Neural progenitor cell (in vitro differentiated cells): ENCODE results near the gene CLDN18. TPM values are rescaled to one million over a fixed set of nuclear protein-coding genes. Genes with fewer than 3 reads are reported as not detected.

Experiments used
- DNase-seq: peaks from one replicate; pipeline ENCODE4 v3.0.0-alpha.2; 2016; ENCODE audit warnings: low spot score
- H2AFZ ChIP-seq: fragments of 200-600 bp; sonication (generic); replicated peaks from 2 replicates; pipeline ENCODE4 v1.6.1; 2016; ENCODE audit warnings: antibody characterized with exemption
- H3F3A ChIP-seq: fragments of 200-600 bp; sonication (generic); 2 replicates; pipeline ENCODE4 v1.6.1; 2016; ENCODE audit warnings: antibody characterized with exemption, low read depth
- H3K27ac ChIP-seq: fragments of 200-600 bp; sonication (generic); 2 replicates; pipeline ENCODE4 v1.5.1; 2016; ENCODE audit warnings: mild to moderate bottlenecking
- H3K27me3 ChIP-seq: fragments of 200-600 bp; sonication (generic); 2 replicates; pipeline ENCODE4 v1.6.1; 2016; ENCODE audit warnings: mild to moderate bottlenecking, moderate library complexity
- H3K36me3 ChIP-seq: fragments of 200-600 bp; sonication (generic); 2 replicates; pipeline ENCODE4 v1.5.1; 2016
- H3K4me1 ChIP-seq: fragments of 200-600 bp; sonication (generic); 2 replicates; pipeline ENCODE4 v1.6.1; 2016; ENCODE audit warnings: mixed run types
- H3K4me2 ChIP-seq: fragments of 200-600 bp; sonication (generic); 2 replicates; pipeline ENCODE4 v1.6.1; 2016
- H3K4me3 ChIP-seq: fragments of 200-600 bp; sonication (generic); 2 replicates; pipeline ENCODE4 v1.5.1; 2016
- H3K79me2 ChIP-seq: fragments of 200-600 bp; sonication (generic); 2 replicates; pipeline ENCODE4 v1.6.1; 2016; ENCODE audit warnings: low read depth
- H3K9ac ChIP-seq: fragments of 200-600 bp; sonication (generic); 2 replicates; pipeline ENCODE4 v1.6.1; 2016
- H3K9me3 ChIP-seq: fragments of 200-600 bp; sonication (generic); 2 replicates; pipeline ENCODE4 v1.5.1; 2016; ENCODE audit warnings: low read depth
- H4K20me1 ChIP-seq: fragments of 200-600 bp; sonication (generic); 2 replicates; pipeline ENCODE4 v1.6.1; 2016; ENCODE audit warnings: low read depth
- H3K27ac Mint-ChIP-seq: 3 replicates; pipeline ENCODE4 v1.8.0; 2021; ENCODE audit warnings: mixed read lengths
- H3K27me3 Mint-ChIP-seq: 2 replicates; pipeline ENCODE4 v1.8.0; 2022; ENCODE audit warnings: low read depth, mild to moderate bottlenecking, inconsistent platforms, moderate library complexity, mixed read lengths; ENCODE audit not compliant: insufficient read depth
- H3K36me3 Mint-ChIP-seq: 3 replicates; pipeline ENCODE4 v1.8.0; 2021; ENCODE audit warnings: mixed read lengths
- H3K4me1 Mint-ChIP-seq: 3 replicates; pipeline ENCODE4 v1.8.0; 2021; ENCODE audit warnings: mixed read lengths
- H3K4me3 Mint-ChIP-seq: 3 replicates; pipeline ENCODE4 v1.8.0; 2021; ENCODE audit warnings: mild to moderate bottlenecking, moderate library complexity, mixed read lengths
- H3K9me3 Mint-ChIP-seq: 3 replicates; pipeline ENCODE4 v1.8.0; 2020; ENCODE audit warnings: mixed read lengths
- CTCF ChIP-seq: fragments of 200-600 bp; sonication (generic); IDR thresholded peaks from 2 replicates; pipeline ENCODE4 v1.5.1; 2017; ENCODE audit warnings: antibody characterized with exemption, mild to moderate bottlenecking
- EZH2 ChIP-seq: fragments of 200-600 bp; sonication (generic); IDR thresholded peaks from 2 replicates; pipeline ENCODE4 v1.6.1; 2017; ENCODE audit warnings: antibody characterized with exemption, mild to moderate bottlenecking, moderate library complexity
- EZH2phosphoT487 ChIP-seq: fragments of 200-600 bp; sonication (generic); IDR thresholded peaks from 2 replicates; pipeline ENCODE4 v1.6.1; 2017; ENCODE audit warnings: antibody characterized with exemption
- total RNA-seq: library from RNA; depleted of rRNA; stranded (reverse); fragments of >200 nt; gene quantifications from 2 replicates; pipeline ENCODE4 v1.2.3, GENCODE V29; 2015; ENCODE audit warnings: low replicate concordance

Gene CLDN18
- total RNA-seq, 1 donor from 2014 or later, result not detected

- peaks cover 15% of the 10 kb centered on the region for H4K20me1 ChIP-seq
- H3K36me3 ChIP-seq, result no peaks in the 10 kb centered on the region
- no peak overlapping the region for H3K4me2 ChIP-seq
- H3K9me3 ChIP-seq, result no peaks in the 10 kb centered on the region
- H3F3A ChIP-seq, result peaks cover 16% of the 10 kb centered on the region
- no peak overlapping the region for H3K27ac Mint-ChIP-seq
- H3K4me3 Mint-ChIP-seq, result no peak overlapping the region
- H2AFZ ChIP-seq, result no peak overlapping the region
- H3K4me1 Mint-ChIP-seq, result peaks cover 23% of the 10 kb centered on the region
- H3K4me1 ChIP-seq, result peaks cover 20% of the 10 kb centered on the region
- no peaks in the 10 kb centered on the region for H3K79me2 ChIP-seq
- peaks cover 7% of the 10 kb centered on the region for H3K36me3 Mint-ChIP-seq
- H3K27ac ChIP-seq, result no peak overlapping the region
- TF ChIP-seq EZH2, result no peak
- no peak overlapping the region for H3K4me3 ChIP-seq
- H3K27me3 Mint-ChIP-seq, result peaks cover 5% of the 10 kb centered on the region
- no peaks in the 10 kb centered on the region for H3K9me3 Mint-ChIP-seq
- no peaks in the 10 kb centered on the region for H3K27me3 ChIP-seq
- H3K9ac ChIP-seq, result no peak overlapping the region
- no peak for DNase-seq
These were observed 33.5 kb downstream of the CLDN18 start for GRCh38 chr3:138043266-138044029.

- Histone ChIP-seq H3K27ac (no peak overlapping the region), H3F3A (peaks cover 17% of the 10 kb centered on the region), H3K79me2 (no peaks in the 10 kb centered on the region), H3K27me3 (no peaks in the 10 kb centered on the region), H3K36me3 (no peaks in the 10 kb centered on the region), H4K20me1 (peaks cover 15% of the 10 kb centered on the region), H3K4me2 (no peak overlapping the region), H3K4me3 (no peak overlapping the region), H2AFZ (no peak overlapping the region), H3K9me3 (no peaks in the 10 kb centered on the region), H3K9ac (no peak overlapping the region), H3K4me1 (peaks cover 20% of the 10 kb centered on the region)
- no peak for DNase-seq
- peaks cover 6% of the 10 kb centered on the region for H3K36me3 Mint-ChIP-seq
- H3K4me1 Mint-ChIP-seq, result peaks cover 13% of the 10 kb centered on the region
- H3K4me3 Mint-ChIP-seq, result no peak overlapping the region
- H3K9me3 Mint-ChIP-seq, result no peaks in the 10 kb centered on the region
- H3K27ac Mint-ChIP-seq, result no peak overlapping the region
- H3K27me3 Mint-ChIP-seq, result peaks cover 2% of the 10 kb centered on the region
- no peak for TF ChIP-seq CTCF
- no peak for TF ChIP-seq EZH2phosphoT487
- no peak for TF ChIP-seq EZH2
These were observed 36.1 kb downstream of the CLDN18 start for GRCh38 chr3:138046085-138046484.

GRCh38 chr3:138046955-138047354 lies 37.0 kb downstream of the CLDN18 start:
- Histone ChIP-seq H3F3A (peaks cover 17% of the 10 kb centered on the region), H3K9ac (no peak overlapping the region), H3K4me1 (peaks cover 20% of the 10 kb centered on the region), H3K4me2 (peak overlapping the region; percentile 43), H4K20me1 (peaks cover 15% of the 10 kb centered on the region), H3K27me3 (no peaks in the 10 kb centered on the region), H3K9me3 (no peaks in the 10 kb centered on the region), H3K36me3 (no peaks in the 10 kb centered on the region), H2AFZ (no peak overlapping the region), H3K79me2 (no peaks in the 10 kb centered on the region), H3K4me3 (no peak overlapping the region), H3K27ac (no peak overlapping the region)
- Mint-ChIP-seq H3K36me3 (peaks cover 6% of the 10 kb centered on the region), H3K9me3 (no peaks in the 10 kb centered on the region), H3K27me3 (peaks cover 2% of the 10 kb centered on the region), H3K4me3 (no peak overlapping the region), H3K4me1 (peaks cover 13% of the 10 kb centered on the region), H3K27ac (no peak overlapping the region)
- no peak for TF ChIP-seq EZH2
- no peak for TF ChIP-seq CTCF
- TF ChIP-seq EZH2phosphoT487, result no peak
- DNase-seq, result no peak

- Histone ChIP-seq H3K79me2 (no peaks in the 10 kb centered on the region), H3K27me3 (no peaks in the 10 kb centered on the region), H3K4me2 (peak overlapping the region; percentile 43), H3K9me3 (no peaks in the 10 kb centered on the region), H3F3A (peaks cover 17% of the 10 kb centered on the region), H4K20me1 (peaks cover 15% of the 10 kb centered on the region), H3K4me1 (peaks cover 20% of the 10 kb centered on the region), H2AFZ (no peak overlapping the region), H3K27ac (no peak overlapping the region), H3K4me3 (no peak overlapping the region), H3K36me3 (no peaks in the 10 kb centered on the region), H3K9ac (no peak overlapping the region)
- peaks cover 6% of the 10 kb centered on the region for H3K36me3 Mint-ChIP-seq
- no peak overlapping the region for H3K4me3 Mint-ChIP-seq
- peaks cover 13% of the 10 kb centered on the region for H3K4me1 Mint-ChIP-seq
- no peak overlapping the region for H3K27ac Mint-ChIP-seq
- H3K27me3 Mint-ChIP-seq, result peaks cover 2% of the 10 kb centered on the region
- DNase-seq, result peak; percentile 71
- H3K9me3 Mint-ChIP-seq, result no peaks in the 10 kb centered on the region
- TF ChIP-seq CTCF (no peak), EZH2phosphoT487 (no peak), EZH2 (no peak)
These were observed 37.7 kb downstream of the CLDN18 start for GRCh38 chr3:138047596-138048158.
